DMS 273 treated with DMSO at 0.1 percent for 48 hours (cell line): ENCODE results near the gene ABCC1.

Source experiments
- DNase-seq: peaks from one replicate; lab custom pipeline; 2025; lab: John Stamatoyannopoulos, UW

The ABCC1 gene

DNA sequence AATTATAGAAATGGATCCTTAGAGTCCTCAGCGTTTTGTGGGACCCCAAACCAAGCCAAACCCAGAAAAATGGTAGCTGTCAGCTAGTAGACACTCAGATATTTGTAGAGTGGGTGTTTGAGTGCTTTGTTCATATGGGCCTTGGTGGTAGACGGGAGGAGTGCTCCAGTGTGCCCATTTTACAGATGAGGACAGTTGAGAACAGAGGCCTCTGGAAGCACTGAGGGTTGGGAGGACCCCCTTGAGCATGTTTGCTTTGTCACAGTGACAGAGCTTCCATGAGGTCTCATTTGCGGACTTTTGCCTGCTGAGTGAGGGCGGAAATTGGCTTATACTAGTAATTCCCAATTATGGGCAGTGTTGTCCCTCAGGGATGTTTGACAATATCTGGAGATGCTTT is 162.2 kb downstream of the ABCC1 start:
- no peak for DNase-seq

DNA sequence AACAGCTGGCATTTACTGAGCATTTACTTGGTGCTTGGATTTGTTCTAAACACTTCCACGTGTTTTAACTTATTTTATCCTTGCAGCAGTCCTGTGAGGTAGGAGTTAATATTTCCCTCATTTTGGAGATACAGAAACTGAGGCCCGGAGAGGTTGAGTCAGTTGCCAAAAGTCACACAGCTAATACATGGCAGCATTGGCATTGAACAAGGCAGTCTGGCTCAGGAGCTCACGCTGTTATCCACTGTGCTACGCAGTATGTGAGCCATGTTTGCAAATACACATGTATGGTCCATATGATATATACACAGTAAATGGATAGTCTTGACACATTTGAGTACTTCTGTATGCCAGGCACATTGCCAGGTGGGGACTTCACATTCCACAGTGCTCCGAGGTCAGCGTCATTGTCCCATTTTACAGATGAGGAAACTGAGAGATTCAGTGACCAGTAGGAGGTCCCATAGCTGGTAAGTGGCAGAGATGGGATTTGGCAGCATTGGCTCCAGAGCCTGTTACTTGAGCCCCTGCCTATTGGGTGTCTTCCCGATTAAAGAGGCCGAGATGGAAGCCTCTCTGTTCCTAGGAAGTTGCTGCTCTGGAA is 163.1 kb downstream of the ABCC1 start:
- DNase-seq = no peak

DNA sequence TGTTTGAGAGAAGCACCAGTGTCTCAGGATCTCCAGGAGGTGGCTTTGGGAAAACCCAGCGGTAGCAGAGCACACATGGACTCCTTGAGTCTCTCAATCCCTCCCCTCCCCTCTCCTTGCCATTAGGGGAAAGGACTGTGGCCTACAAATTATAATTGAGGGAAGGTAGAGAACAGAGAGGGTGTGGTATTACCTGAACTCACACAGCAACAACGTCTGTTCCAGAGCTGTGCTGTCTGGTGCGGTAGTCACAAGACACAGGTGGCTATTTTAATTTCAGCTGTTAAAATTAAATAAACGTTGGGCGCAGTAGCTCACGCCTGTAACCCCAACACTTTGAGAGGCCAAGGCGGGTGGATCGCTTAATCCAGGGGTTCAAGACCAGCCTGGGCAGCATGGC is 163.7 kb downstream of the ABCC1 start:
- no peak for DNase-seq

- no peak for DNase-seq
Measured at GRCh38 chr16:16116841-16117240, 167.4 kb downstream of the ABCC1 start.

- no peak for DNase-seq
Measured at GRCh38 chr16:16118337-16118736, 168.9 kb downstream of the ABCC1 start.

DNA sequence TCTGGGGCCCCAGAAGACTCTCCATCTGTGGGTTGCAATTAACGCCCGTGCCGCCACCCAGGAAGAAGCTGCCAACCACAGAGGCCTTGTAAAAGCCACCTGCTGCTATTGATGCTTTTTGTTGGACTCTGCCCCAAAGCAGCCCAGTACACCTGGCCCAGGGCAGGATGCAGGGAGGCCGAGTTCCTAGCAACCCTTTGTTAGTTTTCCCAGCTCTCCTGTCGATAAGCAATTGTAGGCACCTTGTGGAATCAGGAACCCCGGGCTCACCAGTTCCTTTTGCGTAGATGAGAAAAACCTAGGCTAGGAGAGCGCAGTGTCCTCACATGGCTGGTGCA is 170.6 kb downstream of the ABCC1 start:
- DNase-seq = peak; percentile 82

DNA sequence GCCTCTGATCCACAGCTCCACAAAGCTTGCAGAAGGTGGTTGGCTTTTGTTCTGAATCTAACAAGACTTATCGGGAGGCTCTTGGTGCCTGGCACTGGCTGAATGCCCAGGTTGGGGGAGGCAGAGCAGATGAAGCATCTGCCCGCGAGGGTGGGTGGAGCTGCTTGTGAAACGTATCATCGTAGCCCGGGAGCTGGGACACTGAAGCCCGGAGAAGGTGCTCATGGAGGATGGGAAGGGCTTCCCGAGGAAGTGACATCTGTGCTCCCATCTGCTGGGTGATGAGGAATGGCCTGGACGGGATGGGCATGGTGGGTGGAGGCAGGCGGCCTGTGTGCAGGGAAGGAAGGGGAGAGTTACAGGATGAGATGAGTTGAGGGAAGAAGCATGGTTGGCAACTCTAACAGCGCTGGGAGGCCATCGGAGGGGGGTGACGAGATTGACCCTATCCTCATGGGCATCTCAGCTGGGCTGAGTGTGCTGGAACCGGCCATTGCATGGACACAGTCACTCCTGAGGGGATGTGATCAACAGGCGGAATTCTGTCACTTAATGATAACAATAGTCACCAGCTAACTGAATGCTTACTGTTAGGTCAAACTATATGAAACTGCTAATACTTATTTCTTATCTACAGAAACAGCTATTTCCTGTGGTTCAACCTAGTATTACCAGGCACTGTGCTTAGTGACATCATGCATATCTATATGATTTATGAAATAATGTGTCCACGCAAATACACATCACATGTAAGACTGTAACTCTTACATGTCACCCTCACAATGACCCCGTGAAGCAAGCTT is 171.2 kb downstream of the ABCC1 start:
- DNase-seq = peak; percentile 96

DNA sequence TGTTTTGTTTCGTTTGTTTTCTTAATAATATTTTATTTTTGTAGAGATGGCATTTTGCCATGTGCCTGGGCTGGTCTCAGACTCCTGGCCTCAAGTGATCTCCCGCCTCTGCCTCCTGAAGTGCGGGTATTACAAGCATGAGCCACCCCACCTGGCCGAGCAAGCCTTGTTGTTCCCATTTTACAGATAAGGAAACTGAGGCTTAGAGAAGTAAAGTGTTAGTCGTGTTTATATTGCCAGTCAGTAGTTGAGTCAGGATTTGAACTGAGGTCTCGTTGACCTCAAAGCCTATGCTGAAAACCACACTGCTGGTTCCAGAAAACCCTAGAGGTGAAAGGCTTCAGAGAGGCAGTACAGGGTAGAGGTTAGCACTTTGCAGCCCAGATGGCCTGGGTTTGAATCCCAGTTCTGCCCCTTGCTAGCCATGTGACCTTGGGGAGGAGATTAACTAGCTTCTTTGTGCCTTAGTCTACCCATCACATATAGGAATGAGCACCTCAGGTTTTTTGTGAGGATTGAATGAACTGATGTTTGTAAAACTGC is 171.8 kb downstream of the ABCC1 start:
- DNase-seq = no peak

GRCh38 chr16:16122264-16122663 is 172.8 kb downstream of the ABCC1 start:
- DNase-seq = no peak

- no peak for DNase-seq
Measured at GRCh38 chr16:16124438-16124837, 175.0 kb downstream of the ABCC1 start.

- no peak for DNase-seq
Measured at GRCh38 chr16:16124974-16125373, 175.6 kb downstream of the ABCC1 start.

- DNase-seq = no peak
Measured at GRCh38 chr16:16126896-16127295, 177.5 kb downstream of the ABCC1 start.

GRCh38 chr16:16127469-16128116 is 178.2 kb downstream of the ABCC1 start:
- DNase-seq = peak; percentile 29

GRCh38 chr16:16131204-16131603 is 181.8 kb downstream of the ABCC1 start:
- no peak for DNase-seq

DNA sequence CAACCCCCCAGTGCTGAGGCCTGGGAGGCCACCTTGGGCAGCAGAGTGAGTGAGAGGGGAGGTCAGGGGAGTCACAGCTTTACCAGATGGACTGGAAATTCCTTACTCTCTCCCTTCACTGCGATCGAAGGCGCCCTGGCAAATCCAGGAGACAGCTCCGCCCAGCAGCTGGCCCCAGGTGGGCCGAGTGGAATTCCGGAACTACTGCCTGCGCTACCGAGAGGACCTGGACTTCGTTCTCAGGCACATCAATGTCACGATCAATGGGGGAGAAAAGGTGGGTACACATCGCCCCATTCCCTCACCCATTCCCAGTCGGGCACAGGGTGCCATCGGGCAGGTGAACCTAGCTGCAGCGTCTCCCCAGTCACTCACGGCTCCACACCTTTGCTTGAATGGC is 182.2 kb downstream of the ABCC1 start:
- DNase-seq = no peak

GRCh38 chr16:16133943-16134604 is 184.7 kb downstream of the ABCC1 start:
- DNase-seq = no peak

DNA sequence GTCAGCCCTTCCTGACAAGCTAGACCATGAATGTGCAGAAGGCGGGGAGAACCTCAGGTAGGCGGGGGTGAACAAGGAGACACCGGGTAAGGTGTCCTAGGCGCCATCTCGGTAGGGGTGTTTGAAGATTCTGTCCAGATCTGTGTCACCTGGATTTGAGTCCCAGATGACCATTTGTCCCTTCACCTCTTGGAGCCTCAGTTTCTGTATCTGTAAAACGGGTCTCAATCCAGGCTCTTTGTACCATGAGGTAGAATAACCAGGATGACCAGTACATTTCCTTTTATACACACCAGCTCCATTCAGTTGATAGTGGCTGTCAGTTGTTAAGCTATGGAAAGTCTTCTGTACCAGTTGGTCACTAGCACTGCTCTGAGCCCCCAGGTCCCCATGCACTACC is 187.2 kb downstream of the ABCC1 start:
- DNase-seq = no peak

GRCh38 chr16:16137110-16137509 is 187.7 kb downstream of the ABCC1 start:
- DNase-seq = no peak

DNA sequence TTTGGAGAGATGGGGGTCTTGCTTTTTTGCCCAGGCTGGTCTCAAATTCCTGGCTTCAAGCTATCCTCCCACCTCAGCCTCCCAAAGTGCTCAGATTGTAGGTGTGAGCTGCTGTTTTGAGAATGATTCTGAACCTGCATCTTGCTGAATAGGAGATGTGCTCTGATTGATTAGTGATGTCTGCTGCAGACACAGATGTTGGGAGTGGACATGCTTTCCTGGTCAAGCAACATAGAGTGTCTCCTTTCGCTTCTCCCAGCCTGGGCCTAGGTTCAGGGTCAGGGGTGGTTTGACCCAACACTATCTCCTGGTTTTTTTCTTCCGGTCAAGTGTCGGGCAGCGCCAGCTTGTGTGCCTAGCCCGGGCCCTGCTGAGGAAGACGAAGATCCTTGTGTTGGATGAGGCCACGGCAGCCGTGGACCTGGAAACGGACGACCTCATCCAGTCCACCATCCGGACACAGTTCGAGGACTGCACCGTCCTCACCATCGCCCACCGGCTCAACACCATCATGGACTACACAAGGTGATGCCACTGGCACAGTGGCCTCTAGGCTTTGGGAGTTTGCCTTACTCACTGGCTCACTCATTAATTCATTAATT is 188.7 kb downstream of the ABCC1 start:
- no peak for DNase-seq

GRCh38 chr16:16139061-16139460 is 189.6 kb downstream of the ABCC1 start:
- DNase-seq = no peak

- DNase-seq = no peak
Measured at GRCh38 chr16:16139806-16140205, 190.4 kb downstream of the ABCC1 start.

DNA sequence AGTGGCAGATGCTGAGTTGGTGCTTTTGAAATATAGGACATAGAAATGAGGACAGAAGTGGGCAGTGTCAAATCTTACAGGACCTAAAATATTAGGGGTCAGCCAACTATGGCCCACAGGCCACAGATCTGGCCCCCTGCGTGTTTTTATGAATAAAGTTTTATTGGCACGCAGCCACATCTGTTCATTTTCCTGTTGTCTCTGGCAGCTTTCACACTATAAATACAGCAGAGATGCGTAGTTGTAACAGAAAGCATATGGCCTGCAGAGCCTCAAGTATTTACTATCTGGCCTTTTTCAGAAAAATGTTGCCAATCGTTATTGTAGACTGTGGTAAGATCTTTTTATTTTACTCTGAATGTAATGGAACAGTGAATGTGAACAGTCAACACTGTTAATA is 191.1 kb downstream of the ABCC1 start:
- DNase-seq = no peak
